Gastrocnemius medialis (tissue), 4 donors: ENCODE results near the gene RTKN2. TPM values are rescaled to one million over a fixed set of nuclear protein-coding genes. Genes with fewer than 3 reads are reported as not detected.

Experiments
- ATAC-seq, 2 donors: fragments of 150-250 bp; one replicate each; pipeline ENCODE4 v1.9.1; 2016
- DNase-seq, 2 donors: peaks; one replicate each; pipeline ENCODE4 v3.0.0-alpha.2; 2019
- H3K27ac ChIP-seq, 4 donors: fragments of 200-600 bp; sonication (generic); 1 replicate in 1 of 4; 2 replicates in 3 of 4; pipeline ENCODE4 v1.5.1; 2016 to 2018; ENCODE audit warnings: mild to moderate bottlenecking in 2 of 4, moderate library complexity in 1 of 4
- H3K27me3 ChIP-seq, 3 donors: fragments of 200-600 bp; sonication (generic) in 2 of 3; 1 replicate in 1 of 3; 2 replicates in 2 of 3; pipeline versions ENCODE4 v1.5.1 to v1.6.0; 2016 to 2019; ENCODE audit warnings: mild to moderate bottlenecking in 1 of 3, moderate library complexity in 1 of 3
- H3K36me3 ChIP-seq, 2 donors: fragments of 200-600 bp; sonication (generic) in 1 of 2; one replicate each; pipeline ENCODE4 v1.5.1; 2017 to 2018
- H3K4me1 ChIP-seq, 2 donors: fragments of 200-600 bp; sonication (generic) in 1 of 2; one replicate each; pipeline ENCODE4 v1.5.1; 2016 to 2017; ENCODE audit warnings: mild to moderate bottlenecking in 2 of 2
- H3K4me3 ChIP-seq, 4 donors: fragments of 200-600 bp; sonication (generic) in 3 of 4; 1 replicate in 1 of 4; 2 replicates in 3 of 4; pipeline ENCODE4 v1.5.1; 2016 to 2019; ENCODE audit warnings: mild to moderate bottlenecking in 2 of 4
- H3K9me3 ChIP-seq, 3 donors: fragments of 200-600 bp; sonication (generic) in 2 of 3; 1 replicate in 1 of 3; 2 replicates in 2 of 3; pipeline ENCODE4 v1.5.1; 2016 to 2019
- POLR2A ChIP-seq, 2 donors: fragments of 450-650 bp; IDR thresholded peaks; one replicate each; pipeline ENCODE4 v1.6.1; 2017; ENCODE audit warnings: antibody characterized with exemption in 2 of 2, mild to moderate bottlenecking in 2 of 2, moderate library complexity in 2 of 2
- in situ Hi-C, 4 donors: fragments of 200-750 bp; cut with MboI; loops; one replicate each; pipeline versions ENCODE4 v1.15.0 to v1.8.0; 2017; ENCODE audit warnings: low sequenced_read_pairs in 4 of 4
- intact Hi-C: fragments of 100-400 bp; cut with DNase I; formaldehyde crosslinking; loops from one replicate; pipeline ENCODE4 v1.15.1; 2023; ENCODE audit warnings: low total_unique reads
- total RNA-seq, 4 donors: library from RNA; depleted of rRNA; stranded (reverse); fragments of >200 nt; gene quantifications; one replicate each; pipeline versions ENCODE4 v1.1.0 to v1.2.3, GENCODE V29; 2016
- TF ChIP-seq, protein P1 (sequence below), 5 experiments: fragments of 450-650 bp in 3 of 5; fragments of 200-600 bp in 2 of 5; sonication (generic) in 2 of 5; IDR thresholded peaks in 4 of 5; conservative IDR thresholded peaks in 1 of 5; 1 replicate in 4 of 5; 2 replicates in 1 of 5; pipeline ENCODE4 v1.5.1; 2016 to 2019; ENCODE audit warnings: antibody characterized with exemption in 5 of 5, mild to moderate bottlenecking in 3 of 5, moderate library complexity in 3 of 5

RTKN2 gene
- total RNA-seq, 4 donors from 2014 or later = not detected

DNA sequence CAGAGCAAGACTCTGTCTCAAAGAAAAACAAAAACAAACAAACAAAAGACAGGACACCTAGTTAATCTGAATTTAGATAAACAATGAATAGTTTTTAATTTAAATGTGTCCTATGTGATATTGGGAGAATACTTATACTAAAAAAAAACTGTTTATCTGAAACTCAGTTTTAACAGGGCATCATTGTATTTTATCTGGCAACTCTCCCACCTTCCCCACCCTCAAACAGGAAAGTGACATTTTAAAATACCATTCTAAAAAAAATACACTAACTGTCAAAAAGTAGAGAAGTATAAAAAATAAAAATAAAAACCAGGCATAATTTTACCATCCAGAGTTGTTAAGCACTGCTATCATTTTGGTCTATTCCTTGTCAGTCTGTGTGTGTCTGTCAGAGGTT, 119.0 kb downstream of the RTKN2 start:
- no peak overlapping the region for H3K27ac ChIP-seq
- no peaks in the 10 kb centered on the region for H3K9me3 ChIP-seq
- no peak overlapping the region for H3K4me3 ChIP-seq
- no peak for TF ChIP-seq POLR2A (IDR thresholded peaks at IDR 0.05)
- TF ChIP-seq, protein P1, sequence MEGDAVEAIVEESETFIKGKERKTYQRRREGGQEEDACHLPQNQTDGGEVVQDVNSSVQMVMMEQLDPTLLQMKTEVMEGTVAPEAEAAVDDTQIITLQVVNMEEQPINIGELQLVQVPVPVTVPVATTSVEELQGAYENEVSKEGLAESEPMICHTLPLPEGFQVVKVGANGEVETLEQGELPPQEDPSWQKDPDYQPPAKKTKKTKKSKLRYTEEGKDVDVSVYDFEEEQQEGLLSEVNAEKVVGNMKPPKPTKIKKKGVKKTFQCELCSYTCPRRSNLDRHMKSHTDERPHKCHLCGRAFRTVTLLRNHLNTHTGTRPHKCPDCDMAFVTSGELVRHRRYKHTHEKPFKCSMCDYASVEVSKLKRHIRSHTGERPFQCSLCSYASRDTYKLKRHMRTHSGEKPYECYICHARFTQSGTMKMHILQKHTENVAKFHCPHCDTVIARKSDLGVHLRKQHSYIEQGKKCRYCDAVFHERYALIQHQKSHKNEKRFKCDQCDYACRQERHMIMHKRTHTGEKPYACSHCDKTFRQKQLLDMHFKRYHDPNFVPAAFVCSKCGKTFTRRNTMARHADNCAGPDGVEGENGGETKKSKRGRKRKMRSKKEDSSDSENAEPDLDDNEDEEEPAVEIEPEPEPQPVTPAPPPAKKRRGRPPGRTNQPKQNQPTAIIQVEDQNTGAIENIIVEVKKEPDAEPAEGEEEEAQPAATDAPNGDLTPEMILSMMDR (IDR thresholded peaks at IDR 0.05 in 4 of 5, conservative IDR thresholded peaks at IDR 0.05 in 1 of 5) = no peak
- H3K27me3 ChIP-seq = no peaks in the 10 kb centered on the region
- ATAC-seq (no peak), DNase-seq (no peak)
- H3K4me1 ChIP-seq = no peaks in the 10 kb centered on the region
- intact Hi-C loops (no loop called here), in situ Hi-C loops (no loop called here)
- no peaks in the 10 kb centered on the region for H3K36me3 ChIP-seq

DNA sequence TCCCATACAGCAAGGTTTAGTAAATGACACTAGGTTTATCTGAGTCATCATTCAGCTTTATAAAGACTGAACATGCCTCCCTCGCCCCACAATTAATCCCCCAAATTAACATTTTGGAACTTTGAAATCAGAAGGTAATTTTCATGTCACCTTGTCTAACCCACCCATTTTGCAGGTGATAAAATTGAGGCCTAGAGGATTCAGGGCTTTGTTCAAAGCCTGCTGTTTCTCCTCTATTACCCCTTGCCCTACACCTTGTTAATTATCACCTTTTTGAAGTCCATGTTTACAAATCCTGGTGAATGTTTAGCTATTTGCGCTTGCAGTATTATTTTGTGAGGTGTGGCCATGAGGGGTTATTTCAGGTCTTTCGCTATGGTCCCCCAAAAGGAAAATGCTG, 120.5 kb downstream of the RTKN2 start:
- no peak overlapping the region for H3K4me3 ChIP-seq
- in situ Hi-C loops (no loop called here), intact Hi-C loops (no loop called here)
- H3K36me3 ChIP-seq = no peaks in the 10 kb centered on the region
- H3K4me1 ChIP-seq = no peaks in the 10 kb centered on the region
- H3K9me3 ChIP-seq = no peaks in the 10 kb centered on the region
- H3K27ac ChIP-seq = no peak overlapping the region
- H3K27me3 ChIP-seq = no peaks in the 10 kb centered on the region
- no peak for DNase-seq
- TF ChIP-seq POLR2A (IDR thresholded peaks at IDR 0.05) = no peak
- TF ChIP-seq, protein P1 (IDR thresholded peaks at IDR 0.05 in 4 of 5, conservative IDR thresholded peaks at IDR 0.05 in 1 of 5) = no peak
- ATAC-seq = no peak

DNA sequence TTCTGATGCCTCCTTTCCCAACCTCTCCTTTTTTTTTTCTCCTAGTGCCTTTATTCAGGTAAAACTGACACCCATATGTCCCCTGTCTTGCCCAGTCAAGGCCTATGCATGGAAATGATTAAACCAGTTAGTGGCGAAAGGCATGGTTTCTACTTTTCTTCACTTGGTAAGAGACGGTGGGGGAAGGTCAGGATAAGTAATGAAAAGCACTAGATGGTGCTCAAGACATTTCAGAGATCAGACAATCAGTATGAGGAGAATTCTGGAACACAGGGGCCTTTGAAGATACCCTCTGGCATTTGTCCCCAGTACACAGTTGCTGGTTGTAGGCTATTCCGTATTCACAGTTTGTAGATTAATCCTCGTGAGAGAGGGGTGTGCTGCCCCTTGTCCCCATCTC, 121.2 kb downstream of the RTKN2 start:
- ATAC-seq = no peak
- no peak overlapping the region for H3K4me3 ChIP-seq
- H3K4me1 ChIP-seq = no peaks in the 10 kb centered on the region
- no peaks in the 10 kb centered on the region for H3K36me3 ChIP-seq
- in situ Hi-C loops = no loop called here
- no peak for TF ChIP-seq POLR2A (IDR thresholded peaks at IDR 0.05)
- TF ChIP-seq, protein P1 (IDR thresholded peaks at IDR 0.05 in 4 of 5, conservative IDR thresholded peaks at IDR 0.05 in 1 of 5) = no peak
- DNase-seq = no peak
- H3K27me3 ChIP-seq = no peaks in the 10 kb centered on the region
- H3K9me3 ChIP-seq = no peaks in the 10 kb centered on the region
- H3K27ac ChIP-seq = no peak overlapping the region
- intact Hi-C loops = no loop called here

- intact Hi-C loops (no loop called here), in situ Hi-C loops (no loop called here)
- H3K27ac ChIP-seq = no peak overlapping the region
- no peaks in the 10 kb centered on the region for H3K27me3 ChIP-seq
- ATAC-seq (no peak), DNase-seq (no peak)
- no peaks in the 10 kb centered on the region for H3K9me3 ChIP-seq
- no peaks in the 10 kb centered on the region for H3K36me3 ChIP-seq
- no peak for TF ChIP-seq POLR2A (IDR thresholded peaks at IDR 0.05)
- TF ChIP-seq, protein P1 (IDR thresholded peaks at IDR 0.05 in 4 of 5, conservative IDR thresholded peaks at IDR 0.05 in 1 of 5) = no peak
- H3K4me3 ChIP-seq = no peak overlapping the region
- no peaks in the 10 kb centered on the region for H3K4me1 ChIP-seq
Observed at GRCh38 chr10:62136931-62137330, 131.7 kb downstream of the RTKN2 start.

DNA sequence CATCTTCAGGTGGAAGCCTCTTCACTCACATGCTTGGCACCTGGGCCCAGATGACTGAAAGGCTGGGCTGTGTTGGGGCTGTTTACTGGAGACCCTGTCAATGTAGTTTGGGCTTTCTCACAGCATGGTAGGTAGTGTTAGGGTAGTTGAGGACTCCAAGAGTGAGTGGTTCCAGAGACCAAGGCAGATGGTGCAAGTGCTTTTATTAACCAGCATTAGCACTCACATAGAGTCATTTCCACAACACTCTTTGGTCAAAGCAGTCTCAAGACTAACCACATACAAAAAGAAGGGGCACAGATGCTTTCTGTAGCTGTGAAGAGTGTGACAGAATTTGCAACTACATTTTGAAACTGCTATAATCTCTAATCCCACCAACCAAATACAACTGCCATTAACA, 135.0 kb downstream of the RTKN2 start:
- H3K36me3 ChIP-seq = no peaks in the 10 kb centered on the region
- intact Hi-C loops (no loop called here), in situ Hi-C loops (no loop called here)
- ATAC-seq (no peak), DNase-seq (no peak)
- TF ChIP-seq, protein P1 (IDR thresholded peaks at IDR 0.05 in 4 of 5, conservative IDR thresholded peaks at IDR 0.05 in 1 of 5) = no peak
- TF ChIP-seq POLR2A (IDR thresholded peaks at IDR 0.05) = no peak
- H3K27ac ChIP-seq = no peak overlapping the region
- peaks cover 0 to 4% of the 10 kb centered on the region in 2 donors for H3K4me1 ChIP-seq
- no peak overlapping the region for H3K4me3 ChIP-seq
- H3K27me3 ChIP-seq = no peaks in the 10 kb centered on the region
- no peaks in the 10 kb centered on the region for H3K9me3 ChIP-seq
